ENCODE results near the gene THOC7.

The THOC7 gene

GRCh38 chr3:63878394-63879060 lies 14.9 kb upstream of the THOC7 start:
- Histone ChIP-seq H3K27ac (no peak overlapping the region), H3K79me2 (peaks cover 24% of the 10 kb centered on the region), H3K4me1 (peaks cover 18% of the 10 kb centered on the region), H3K9ac (no peak overlapping the region), H3K4me3 (ENCODE audit: low read depth, low read length) (no peak overlapping the region), H2AFZ (no peak overlapping the region), H3K9me3 (ENCODE audit: control insufficient read depth, low read length) (no peaks in the 10 kb centered on the region), H3K36me3 (ENCODE audit: control insufficient read depth, insufficient read depth, low read length) (no peaks in the 10 kb centered on the region), H3K27me3 (ENCODE audit: control insufficient read depth, insufficient read depth, low read length) (no peaks in the 10 kb centered on the region), H3K4me2 (ENCODE audit: low read length) (no peak overlapping the region)
- TF ChIP-seq CTCF (IDR thresholded peaks at IDR 0.05) = no peak

GRCh38 chr3:63877737-63878393 lies 14.3 kb upstream of the THOC7 start:
- Histone ChIP-seq H3K9ac (no peak overlapping the region), H3K36me3 (ENCODE audit: control insufficient read depth, insufficient read depth, low read length) (no peaks in the 10 kb centered on the region), H3K9me3 (ENCODE audit: control insufficient read depth, low read length) (no peaks in the 10 kb centered on the region), H3K27ac (no peak overlapping the region), H3K4me3 (ENCODE audit: low read depth, low read length) (no peak overlapping the region), H3K4me2 (ENCODE audit: low read length) (no peak overlapping the region), H3K4me1 (peaks cover 18% of the 10 kb centered on the region), H3K27me3 (ENCODE audit: control insufficient read depth, insufficient read depth, low read length) (no peaks in the 10 kb centered on the region), H3K79me2 (peaks cover 25% of the 10 kb centered on the region), H2AFZ (no peak overlapping the region)
- TF ChIP-seq CTCF (IDR thresholded peaks at IDR 0.05) = no peak

GRCh38 chr3:63876260-63876659 lies 12.7 kb upstream of the THOC7 start:
- peaks cover 22% of the 10 kb centered on the region for H3K4me1 ChIP-seq
- TF ChIP-seq CTCF (IDR thresholded peaks at IDR 0.05) = no peak

GRCh38 chr3:63875510-63875909 lies 11.9 kb upstream of the THOC7 start:
- Histone ChIP-seq H3K79me2 (peaks cover 25% of the 10 kb centered on the region), H3K27me3 (ENCODE audit: control insufficient read depth, insufficient read depth, low read length) (no peaks in the 10 kb centered on the region), H3K4me1 (peaks cover 27% of the 10 kb centered on the region), H3K4me2 (ENCODE audit: low read length) (no peak overlapping the region), H3K9ac (no peak overlapping the region), H2AFZ (no peak overlapping the region), H3K27ac (no peak overlapping the region), H3K9me3 (ENCODE audit: control insufficient read depth, low read length) (no peaks in the 10 kb centered on the region), H3K36me3 (ENCODE audit: control insufficient read depth, insufficient read depth, low read length) (no peaks in the 10 kb centered on the region), H3K4me3 (ENCODE audit: low read depth, low read length) (no peak overlapping the region)
- no peak for TF ChIP-seq CTCF (IDR thresholded peaks at IDR 0.05)

More at GRCh38 chr3:63876260-63876659, 12.7 kb upstream of the THOC7 start:
- H3K36me3 ChIP-seq (ENCODE audit: control insufficient read depth, insufficient read depth, low read length) = no peaks in the 10 kb centered on the region
- H2AFZ ChIP-seq = no peak overlapping the region
- H3K79me2 ChIP-seq = peaks cover 29% of the 10 kb centered on the region
- H3K9me3 ChIP-seq (ENCODE audit: control insufficient read depth, low read length) = no peaks in the 10 kb centered on the region
- no peak overlapping the region for H3K9ac ChIP-seq
- H3K27ac ChIP-seq = no peak overlapping the region
- no peaks in the 10 kb centered on the region for H3K27me3 ChIP-seq (ENCODE audit: control insufficient read depth, insufficient read depth, low read length)
- H3K4me3 ChIP-seq (ENCODE audit: low read depth, low read length) = no peak overlapping the region
- no peak overlapping the region for H3K4me2 ChIP-seq (ENCODE audit: low read length)
